ENCODE data around the gene RAB25. TPM values are rescaled to one million over a fixed set of nuclear protein-coding genes. Genes with fewer than 3 reads are reported as not detected.

RAB25 gene
- total and polyA plus RNA-seq, 2 of the 13 experiments (the other 11 are each of a cell fraction or from before 2014, with no cell fraction given), result 0.20 to 0.22 TPM

- no peaks in the 10 kb centered on the region; a peak in 1 of 5 replicates for H3K27me3 ChIP-seq (ENCODE audit: control insufficient read depth in 1 of 2, insufficient read depth in 2 of 2, low read length in 2 of 2)
- ATAC-seq (peak; percentile 70), DNase-seq (ENCODE audit: low spot score) (peak; percentile 70), FAIRE-seq (peak; percentile 4)
- H3K4me1 ChIP-seq (ENCODE audit: insufficient read depth, low read length), result peaks cover 27% of the 10 kb centered on the region
- H4K20me1 ChIP-seq (ENCODE audit: insufficient read depth, low read length), result no peaks in the 10 kb centered on the region
- peaks cover 18% of the 10 kb centered on the region for H3K79me2 ChIP-seq (ENCODE audit: insufficient read depth, low read length)
- WGBS (ENCODE audit: low lambda C conversion rate), result under 1% methylated on average over 38 of the region's 49 CpGs
- peaks cover 7 to 27% of the 10 kb centered on the region in 2 experiments; a peak in 4 of 5 replicates for H3K36me3 ChIP-seq (replicated peaks in 1 of 2; ENCODE audit: control insufficient read depth in 1 of 2, insufficient read depth in 2 of 2, low read length in 2 of 2)
- H3K27ac ChIP-seq (ENCODE audit: extremely low read length, insufficient read depth, low read length), result peak within 1 kb of the TSS; percentile 100
- H3K4me2 ChIP-seq (ENCODE audit: low read depth, low read length), result peak within 1 kb of the TSS; percentile 99
- H3K9ac ChIP-seq (ENCODE audit: insufficient read depth, low read depth, low read length), result peak within 1 kb of the TSS; percentile 98
- peak within 1 kb of the TSS; percentile 94 to 97 (median 96) for H3K4me3 ChIP-seq (replicated peaks in 1 of 3; ENCODE audit: insufficient read depth in 1 of 3, low read depth in 2 of 3, low read length in 3 of 3)
- CTCF ChIA-PET (ENCODE audit: low intra/inter-chr PET ratio, low total read pairs), result no interaction called here
- POLR2A ChIA-PET, result interaction anchor here (0.9 to 2.6 kb wide), 6 partner anchors 10 to 229 kb away, joined by 3 to 10 read pairs (median 4); partner anchors contain the start of genes PMF1 and SMG5
- peak within 1 kb of the TSS; percentile 34 for H2AFZ ChIP-seq (ENCODE audit: low read length)
- intact Hi-C loops (cut with micrococcal nuclease; ENCODE audit: unreplicated experiment), result no loop called here
- in situ Hi-C loops (cut with HindIII; ENCODE audit: extremely low pct_ligation_motif_present, low pct_unique_long_range_greater_than_20kb), result no loop called here
- no peaks in the 10 kb centered on the region for H3K9me3 ChIP-seq (ENCODE audit: low read length)
- BruUV-seq (replicated peaks), result TSS peak; percentile 90
- no peak for TF ChIP-seq HOXA5 (CRISPR knock-in tag; IDR thresholded peaks at IDR 0.05)
- TF ChIP-seq ZNF841 (CRISPR knock-in tag; IDR thresholded peaks at IDR 0.05; ENCODE audit: borderline replicate concordance), result no peak
- no peak for TF ChIP-seq ELF1 (CRISPR knock-in tag; IDR thresholded peaks at IDR 0.05)
- TF ChIP-seq ZNF558 (CRISPR knock-in tag; IDR thresholded peaks at IDR 0.05; ENCODE audit: borderline replicate concordance), result peak; percentile 57; the same call in 1 of the 2 replicates
- TF ChIP-seq ARNT (IDR thresholded peaks at IDR 0.05), result no peak
- 0 out of 2 replicates have a peak, but pooled peaks have one; percentile 0 for TF ChIP-seq ZC3H13 (CRISPR knock-in tag; IDR thresholded peaks at IDR 0.05)
- no peak for TF ChIP-seq ZFP62 (CRISPR knock-in tag; IDR thresholded peaks at IDR 0.05)
- TF ChIP-seq MTERF4 (CRISPR knock-in tag; IDR thresholded peaks at IDR 0.05), result no peak
- no peak for TF ChIP-seq ZBED4 (CRISPR knock-in tag; IDR thresholded peaks at IDR 0.05; ENCODE audit: borderline replicate concordance)
- no peak for TF ChIP-seq ZNF317 (CRISPR knock-in tag; IDR thresholded peaks at IDR 0.05)
- peak; percentile 3; the same call in 1 of the 2 replicates for TF ChIP-seq PAXIP1 (CRISPR knock-in tag; conservative IDR thresholded peaks at IDR 0.05)
- no peak for TF ChIP-seq KLF13 (CRISPR knock-in tag; IDR thresholded peaks at IDR 0.05)
- peak; percentile 29; the same call in 1 of the 2 replicates for TF ChIP-seq ISL2 (CRISPR knock-in tag; IDR thresholded peaks at IDR 0.05)
- TF ChIP-seq ELK4 (CRISPR knock-in tag; IDR thresholded peaks at IDR 0.05; ENCODE audit: borderline replicate concordance), result no peak
Measured at GRCh38 chr1:156053768-156054499, 7.0 kb upstream of the RAB25 start, which contains the start of gene UBQLN4. UBQLN4 (minus strand) TSS chr1:156053798; CDS start chr1:156053701, 97 bp downstream.
